ENCODE results near the gene SNED1.

The SNED1 gene

DNA sequence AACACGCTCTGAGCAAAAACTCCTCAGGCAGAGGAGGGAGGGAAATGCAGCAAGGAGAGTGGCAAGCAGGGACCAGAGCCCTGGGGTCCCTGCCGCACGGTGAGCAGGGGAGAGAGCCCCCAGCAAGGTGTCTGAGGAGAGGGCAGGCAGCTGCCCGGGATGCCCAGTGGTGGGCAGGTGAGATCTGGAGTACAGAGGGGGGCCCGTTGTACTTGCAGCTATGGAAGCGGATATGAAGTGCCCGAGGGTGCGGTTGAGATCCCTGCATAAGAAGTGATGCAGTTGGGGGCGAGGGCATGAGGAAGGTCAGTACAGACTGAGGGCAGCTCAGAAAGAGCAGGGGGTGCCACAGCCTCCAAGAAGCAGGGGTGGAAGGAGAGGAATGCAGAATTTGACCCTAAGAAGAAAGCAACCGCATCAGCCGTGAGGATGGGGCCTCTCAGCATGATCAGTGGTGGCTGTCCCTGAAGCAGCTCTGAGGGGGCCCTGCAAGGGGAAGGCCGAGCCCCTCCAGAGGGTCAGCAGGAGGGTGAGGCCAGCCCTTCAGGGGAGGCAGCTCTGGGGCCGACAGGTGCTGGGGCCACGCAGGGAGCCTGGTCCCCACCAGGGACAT is 74.2 kb downstream of the SNED1 start:
- TF ChIP-seq, protein P1, sequence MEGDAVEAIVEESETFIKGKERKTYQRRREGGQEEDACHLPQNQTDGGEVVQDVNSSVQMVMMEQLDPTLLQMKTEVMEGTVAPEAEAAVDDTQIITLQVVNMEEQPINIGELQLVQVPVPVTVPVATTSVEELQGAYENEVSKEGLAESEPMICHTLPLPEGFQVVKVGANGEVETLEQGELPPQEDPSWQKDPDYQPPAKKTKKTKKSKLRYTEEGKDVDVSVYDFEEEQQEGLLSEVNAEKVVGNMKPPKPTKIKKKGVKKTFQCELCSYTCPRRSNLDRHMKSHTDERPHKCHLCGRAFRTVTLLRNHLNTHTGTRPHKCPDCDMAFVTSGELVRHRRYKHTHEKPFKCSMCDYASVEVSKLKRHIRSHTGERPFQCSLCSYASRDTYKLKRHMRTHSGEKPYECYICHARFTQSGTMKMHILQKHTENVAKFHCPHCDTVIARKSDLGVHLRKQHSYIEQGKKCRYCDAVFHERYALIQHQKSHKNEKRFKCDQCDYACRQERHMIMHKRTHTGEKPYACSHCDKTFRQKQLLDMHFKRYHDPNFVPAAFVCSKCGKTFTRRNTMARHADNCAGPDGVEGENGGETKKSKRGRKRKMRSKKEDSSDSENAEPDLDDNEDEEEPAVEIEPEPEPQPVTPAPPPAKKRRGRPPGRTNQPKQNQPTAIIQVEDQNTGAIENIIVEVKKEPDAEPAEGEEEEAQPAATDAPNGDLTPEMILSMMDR (conservative IDR thresholded peaks at IDR 0.05; ENCODE audit: low read depth, low read length): no peak
- DNase-seq (ENCODE audit: low read depth): no peak
- no peak overlapping the region for H3K4me3 ChIP-seq (ENCODE audit: low read length)

DNA sequence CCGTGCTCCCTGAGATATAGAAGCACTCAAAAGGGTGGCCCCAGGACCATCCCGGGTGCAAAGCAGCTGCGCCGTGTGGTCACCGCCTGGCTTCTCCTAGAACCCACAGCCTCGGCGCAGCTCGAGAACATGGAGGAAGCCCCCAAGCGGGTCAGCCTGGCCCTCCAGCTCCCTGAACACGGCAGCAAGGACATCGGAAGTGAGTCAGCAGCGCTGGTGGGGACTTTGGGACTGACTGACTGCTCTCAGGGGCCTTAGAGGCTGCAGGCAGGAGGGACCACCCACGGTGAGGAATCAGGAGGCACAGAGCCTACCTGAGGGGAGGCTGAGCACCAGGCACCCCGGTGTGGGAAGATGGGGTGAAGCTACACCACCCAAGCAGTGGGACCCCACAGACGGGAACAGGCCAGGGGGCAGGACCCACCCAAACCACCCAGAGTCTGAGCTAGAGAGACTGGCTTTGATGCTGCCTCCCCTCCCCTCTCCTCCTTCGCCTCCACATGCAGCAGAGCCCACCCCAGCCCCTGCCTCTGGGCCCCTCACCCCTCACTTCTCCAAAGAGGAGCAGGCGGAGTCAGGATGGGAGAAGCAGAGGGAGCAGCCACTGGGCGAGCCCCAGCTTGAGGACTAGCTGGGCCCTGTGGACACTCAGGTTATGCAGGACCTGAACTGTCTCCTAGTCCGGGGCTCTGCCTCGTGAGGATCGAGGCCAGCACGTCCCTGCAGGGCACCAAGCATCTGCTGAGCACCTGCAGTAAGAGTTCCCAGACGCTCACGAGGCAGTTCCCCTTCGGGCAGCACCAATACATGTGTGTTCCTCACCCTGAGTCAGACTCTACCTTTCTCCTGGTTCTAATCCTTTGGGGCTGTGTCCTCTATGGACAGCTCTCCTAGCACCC is 75.0 kb downstream of the SNED1 start:
- TF ChIP-seq, protein P1 (conservative IDR thresholded peaks at IDR 0.05; ENCODE audit: low read depth, low read length): no peak

DNA sequence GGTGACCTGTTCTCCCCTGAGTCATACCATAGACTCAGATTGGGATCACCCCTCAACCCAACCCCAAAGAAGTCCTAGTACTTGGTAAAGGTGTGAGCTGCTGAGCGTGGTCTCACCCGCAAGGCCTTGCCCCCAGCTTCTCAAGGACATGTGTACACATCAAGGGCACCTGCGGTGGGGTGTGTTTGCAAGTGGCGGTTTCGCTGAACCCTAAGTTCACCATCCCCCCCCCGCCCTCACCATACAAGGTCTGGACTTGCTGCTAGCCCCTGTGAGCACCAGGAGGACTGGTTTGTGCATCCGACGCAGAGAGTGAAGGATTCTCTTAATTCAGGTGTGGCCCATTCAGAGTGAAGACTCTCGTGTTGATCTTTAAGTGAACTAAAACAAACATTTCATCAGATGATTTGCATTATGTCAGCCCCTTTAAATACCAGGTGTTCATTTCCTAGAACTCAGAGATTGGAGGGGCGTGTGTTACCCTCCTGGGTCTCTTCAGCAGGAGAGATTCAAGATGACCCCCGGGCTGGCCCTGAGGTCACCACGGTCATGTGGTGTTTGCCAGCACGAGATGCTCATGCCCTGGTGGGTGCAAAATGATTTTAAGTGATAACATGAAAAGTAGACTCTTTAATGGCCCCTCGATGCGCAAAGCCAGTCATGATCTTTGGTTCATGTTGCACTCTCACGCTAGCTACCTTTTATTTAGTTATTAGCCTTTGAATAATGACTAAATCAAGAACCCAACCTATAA is 75.8 kb downstream of the SNED1 start:
- DNase-seq (ENCODE audit: low read depth): no peak
- TF ChIP-seq, protein P1 (conservative IDR thresholded peaks at IDR 0.05; ENCODE audit: low read depth, low read length): no peak
- H3K4me3 ChIP-seq (ENCODE audit: low read length): no peak overlapping the region

More for the DNA sequence above, 75.0 kb downstream of the SNED1 start:
- no peak overlapping the region for H3K4me3 ChIP-seq (ENCODE audit: low read length)
- no peak for DNase-seq (ENCODE audit: low read depth)

DNA sequence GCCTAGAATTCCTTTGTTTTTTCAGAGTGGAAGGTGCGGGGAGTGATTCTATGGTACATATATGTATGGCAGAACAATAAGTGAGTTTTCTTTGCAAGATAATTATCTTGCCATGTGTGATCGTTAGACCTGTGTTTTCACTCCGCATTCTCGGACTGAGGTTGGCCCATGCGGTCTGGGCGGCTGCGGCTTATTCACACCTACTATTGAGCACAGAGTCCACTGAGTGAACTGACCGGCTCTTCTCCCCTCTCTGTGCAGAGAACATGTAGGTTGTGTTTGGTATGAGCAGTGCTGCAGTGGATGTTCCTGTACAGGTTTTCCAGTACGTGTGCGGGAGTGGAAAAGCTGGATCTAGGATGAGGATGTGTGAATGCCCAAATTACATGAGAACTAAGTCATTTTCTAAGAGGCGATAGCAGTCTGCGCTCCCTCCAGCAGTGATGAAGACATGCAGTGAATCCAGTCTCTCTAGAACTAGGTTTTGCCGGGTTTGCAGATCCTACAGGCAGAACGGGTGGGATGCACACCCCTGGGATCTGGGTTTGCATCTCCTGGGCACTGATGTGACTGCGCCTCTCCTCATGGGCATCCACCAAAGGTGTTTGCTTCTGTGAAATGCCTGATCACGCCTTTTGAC is 76.6 kb downstream of the SNED1 start:
- DNase-seq (ENCODE audit: low read depth): no peak
- TF ChIP-seq, protein P1 (conservative IDR thresholded peaks at IDR 0.05; ENCODE audit: low read depth, low read length): no peak
- no peak overlapping the region for H3K4me3 ChIP-seq (ENCODE audit: low read length)

DNA sequence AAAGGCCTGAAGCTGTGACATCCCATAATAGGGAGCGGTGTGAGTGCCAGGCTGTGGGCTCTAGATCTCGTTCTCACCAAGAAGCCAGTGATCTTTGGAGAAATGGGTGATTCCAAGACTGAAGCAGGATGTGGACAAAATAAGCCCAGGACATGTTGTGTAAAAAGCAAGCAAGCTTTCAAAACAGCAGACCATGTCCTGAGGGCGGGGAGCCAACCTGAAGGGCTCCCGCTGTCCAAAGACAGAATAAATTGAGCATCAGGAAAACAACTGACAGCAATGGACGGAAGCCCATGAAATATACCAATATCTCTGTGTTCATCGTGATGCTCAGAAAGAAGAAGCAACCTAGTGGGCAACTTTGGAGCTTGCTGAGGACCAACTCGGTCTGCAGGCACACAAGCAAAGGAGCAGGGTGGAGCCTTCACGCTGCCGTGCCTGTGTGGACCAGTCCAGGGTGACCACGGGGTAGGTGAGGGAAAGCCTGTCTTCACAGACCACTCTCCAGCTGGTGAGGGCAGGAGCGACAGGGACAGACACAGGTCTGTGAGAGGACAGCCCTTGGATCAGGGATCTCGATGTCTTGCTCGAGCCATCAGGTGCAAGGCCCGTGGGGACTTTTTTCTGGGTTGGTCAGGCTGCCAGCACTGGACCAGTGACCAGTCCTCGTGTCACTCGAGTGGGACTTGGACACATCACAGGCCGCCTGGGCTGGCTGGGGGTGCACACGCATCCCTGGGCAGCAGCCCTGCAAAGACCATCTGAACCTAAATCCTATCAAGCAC is 82.2 kb downstream of the SNED1 start:
- TF ChIP-seq, protein P1 (conservative IDR thresholded peaks at IDR 0.05; ENCODE audit: low read depth, low read length): no peak
- DNase-seq (ENCODE audit: low read depth): no peak
- H3K4me3 ChIP-seq (ENCODE audit: low read length): no peak overlapping the region

DNA sequence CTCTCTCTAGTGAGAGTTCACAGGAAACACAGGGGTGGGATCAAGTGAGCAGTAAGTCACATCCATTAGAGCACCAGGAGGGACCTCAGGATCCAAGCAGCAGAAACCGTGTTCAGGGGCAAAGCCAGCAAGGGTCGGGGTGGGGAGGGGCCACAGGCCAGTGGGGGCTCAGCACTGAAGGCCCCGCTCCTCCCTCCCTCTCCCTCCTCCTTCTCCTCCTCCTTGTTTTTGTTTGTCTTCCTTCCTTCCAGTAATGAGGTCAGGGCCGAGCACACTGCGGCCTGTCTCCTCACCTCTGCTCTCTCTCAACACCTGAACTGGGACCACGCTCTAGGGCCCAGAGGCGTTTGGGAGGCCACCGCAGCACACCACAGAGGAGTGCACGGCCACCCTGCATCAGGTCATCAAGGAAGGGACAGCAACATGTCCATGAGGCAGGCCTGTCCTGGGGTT is 82.8 kb downstream of the SNED1 start:
- no peak overlapping the region for H3K4me3 ChIP-seq (ENCODE audit: low read length)
- TF ChIP-seq, protein P1 (conservative IDR thresholded peaks at IDR 0.05; ENCODE audit: low read depth, low read length): no peak
- DNase-seq (ENCODE audit: low read depth): no peak
